ENCODE measurements around the gene SPESP1.
"Not testable (repeated sequence)": the region's sequence is repeated elsewhere in the genome, so short reads cannot be mapped to it uniquely, and the experiment has no call there.

SPESP1 gene

DNA sequence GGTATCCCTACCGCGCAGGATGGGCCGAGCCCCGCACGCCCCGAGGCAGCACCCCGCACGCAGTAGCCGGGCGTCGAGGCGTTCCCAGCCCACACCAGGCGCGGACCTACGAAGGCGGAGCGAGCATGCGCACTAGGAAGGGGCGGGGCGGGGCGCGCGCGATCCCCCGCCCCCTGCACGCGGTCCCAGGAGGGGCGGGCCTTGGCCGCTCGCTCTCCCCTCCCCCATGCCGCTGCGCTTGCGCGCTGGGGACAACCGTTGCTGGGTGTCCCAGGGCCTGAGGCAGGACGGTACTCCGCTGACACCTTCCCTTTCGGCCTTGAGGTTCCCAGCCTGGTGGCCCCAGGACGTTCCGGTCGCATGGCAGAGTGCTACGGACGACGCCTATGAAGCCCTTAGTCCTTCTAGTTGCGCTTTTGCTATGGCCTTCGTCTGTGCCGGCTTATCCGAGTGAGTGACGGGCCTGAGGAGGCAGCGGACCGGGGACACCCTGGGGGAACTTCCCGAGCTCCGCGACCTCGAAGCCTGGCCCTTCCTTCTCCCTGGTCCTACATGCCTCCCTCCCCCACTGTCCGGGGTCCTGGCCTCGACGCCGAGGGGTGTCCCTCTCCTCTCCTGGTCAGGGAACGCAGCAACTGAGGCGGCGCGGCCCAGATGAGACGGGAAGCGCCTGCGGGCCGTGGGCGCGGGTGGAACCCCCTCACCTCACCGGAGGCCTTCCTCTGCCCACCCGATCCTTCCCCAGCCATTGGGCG lies at the start of gene SPESP1:
Gene SPESP1, plus strand, starts transcription at position 258 of the 755 bp plus-strand sequence. Its CDS starts 129 bp downstream, at position 387.
- DNase-seq: peak; percentile 12 to 23

GRCh38 chr15:68885070-68885469 lies 45.3 kb upstream of the SPESP1 start:
- DNase-seq: no peak

DNA sequence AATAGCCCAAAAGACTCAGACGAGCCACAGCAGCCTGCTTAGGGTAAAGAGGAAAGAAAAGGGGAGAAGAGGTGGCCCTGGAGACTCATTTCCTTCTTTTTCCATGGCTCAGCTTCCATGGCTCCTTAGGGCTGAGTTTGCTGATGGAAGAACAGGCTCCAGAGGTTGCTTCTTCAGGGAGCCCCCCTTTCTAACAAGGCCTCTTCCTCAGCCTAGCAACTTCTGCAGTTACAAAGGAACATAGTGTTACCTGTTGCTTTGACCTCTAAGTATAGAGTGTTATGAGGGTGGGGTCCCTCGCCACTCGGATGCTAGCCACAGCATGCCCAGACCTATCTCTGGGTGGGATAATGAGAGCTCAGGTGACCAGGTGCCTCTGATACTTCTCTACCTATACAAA lies 43.2 kb upstream of the SPESP1 start:
- no peak for DNase-seq

DNA sequence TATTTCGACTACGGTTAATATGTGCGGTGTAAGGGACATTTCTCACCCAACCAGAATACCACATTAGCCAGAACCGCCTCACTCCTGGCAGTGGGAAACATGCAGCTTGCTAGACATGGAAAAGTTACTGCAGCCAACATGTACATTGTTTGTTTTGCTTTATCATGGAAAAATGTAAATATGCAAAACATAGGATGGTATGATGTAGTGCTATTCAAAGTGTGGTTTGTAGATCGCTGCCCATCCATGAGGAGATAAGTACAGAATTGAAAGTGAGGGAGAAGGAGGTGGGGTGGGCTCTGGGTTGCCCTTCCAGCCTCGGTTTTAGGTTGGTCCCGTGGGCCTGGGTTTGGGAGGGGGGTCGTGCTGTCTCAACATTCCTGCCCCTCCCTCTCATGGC lies 42.5 kb upstream of the SPESP1 start:
- DNase-seq: no peak

GRCh38 chr15:68888419-68888818 lies 41.9 kb upstream of the SPESP1 start:
- no peak for DNase-seq

- DNase-seq: no peak
Measured at GRCh38 chr15:68894208-68894607, 36.1 kb upstream of the SPESP1 start.

DNA sequence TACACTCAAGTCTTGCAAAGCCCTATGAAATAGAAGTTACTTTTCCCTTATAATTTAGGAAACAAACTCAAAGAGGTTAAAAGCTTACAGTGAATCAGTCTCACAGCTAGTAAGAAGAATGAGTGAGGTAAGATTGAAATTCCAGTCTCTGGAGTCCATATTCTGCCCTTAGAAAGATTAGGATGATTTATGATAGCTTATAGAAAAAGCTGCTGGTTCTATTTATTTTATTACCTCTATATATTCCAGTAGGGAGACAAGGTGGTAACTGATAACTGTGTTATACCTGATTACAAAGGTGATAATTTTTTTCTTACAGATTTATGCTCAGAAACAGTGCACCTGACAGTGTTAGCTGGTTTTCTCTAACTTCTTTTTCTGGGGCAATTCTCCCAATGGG lies 34.1 kb upstream of the SPESP1 start:
- no peak for DNase-seq

DNA sequence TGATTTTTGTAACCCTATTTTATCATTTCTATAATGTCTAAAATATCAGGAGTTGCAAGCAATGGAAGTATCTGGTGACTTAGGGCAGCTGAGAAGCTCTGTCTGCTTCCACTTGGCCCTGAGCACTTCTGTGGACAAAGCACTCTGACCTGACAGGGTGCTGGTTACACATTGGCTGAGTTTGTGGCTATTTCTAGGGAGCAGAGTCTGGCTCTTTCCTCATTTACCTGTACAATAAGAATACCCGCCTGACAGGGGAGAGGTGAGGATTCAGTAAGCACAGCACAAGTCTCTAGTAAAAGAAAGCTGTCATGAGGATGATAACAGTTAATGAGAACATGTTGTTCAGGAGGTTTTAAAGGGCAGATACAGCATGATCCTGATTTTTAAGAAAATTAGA lies 33.3 kb upstream of the SPESP1 start:
- no peak for DNase-seq

- no peak for DNase-seq
Measured at GRCh38 chr15:68900027-68900426, 30.3 kb upstream of the SPESP1 start.

DNA sequence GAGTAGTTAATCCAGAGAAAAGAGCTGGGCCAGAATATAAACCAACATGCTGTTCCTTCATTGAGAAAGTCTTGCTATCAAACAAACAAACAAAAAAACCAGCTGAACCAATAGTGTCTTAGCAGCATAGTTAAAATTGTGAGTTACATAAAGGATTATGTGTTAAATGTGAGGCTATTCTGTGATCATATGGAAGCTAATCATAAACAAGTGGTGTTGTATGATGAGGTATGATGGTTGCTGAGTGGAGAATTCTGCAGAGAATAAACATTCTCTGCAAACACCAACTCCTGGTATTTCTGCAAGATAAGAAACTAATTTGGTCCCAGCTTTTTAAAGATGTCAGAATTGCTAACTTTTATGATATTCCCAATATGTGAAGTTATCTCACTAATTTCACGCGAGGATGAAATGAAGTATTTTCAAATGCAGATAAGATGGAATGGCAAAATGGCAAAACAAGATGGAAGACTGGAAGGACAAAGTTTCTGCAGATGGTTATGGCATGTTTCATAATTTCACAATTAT lies 22.9 kb upstream of the SPESP1 start:
- DNase-seq: no peak

DNA sequence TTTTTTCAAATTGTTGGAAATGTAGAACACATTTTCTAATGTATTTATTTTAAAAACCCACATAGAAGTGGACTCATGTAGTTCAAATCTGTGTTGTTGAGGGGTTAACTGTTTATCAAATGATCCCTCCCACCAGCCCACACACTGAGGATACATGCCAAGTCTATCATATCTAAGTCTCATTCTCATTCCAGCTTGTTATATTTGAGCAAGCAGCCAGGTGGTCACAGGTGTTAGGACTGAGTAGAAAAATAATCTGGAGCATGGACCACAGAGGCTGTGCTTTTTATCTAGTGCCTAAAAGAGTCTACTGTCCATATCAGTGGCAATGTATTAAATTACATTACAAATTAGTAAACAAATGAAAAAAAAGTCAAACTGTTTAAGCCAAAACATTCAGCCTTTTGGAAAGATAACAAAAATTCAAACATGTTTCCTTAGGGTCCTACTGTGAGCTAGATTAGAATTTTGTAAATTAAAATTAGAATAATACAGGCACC lies 20.7 kb upstream of the SPESP1 start:
- no peak for DNase-seq

DNA sequence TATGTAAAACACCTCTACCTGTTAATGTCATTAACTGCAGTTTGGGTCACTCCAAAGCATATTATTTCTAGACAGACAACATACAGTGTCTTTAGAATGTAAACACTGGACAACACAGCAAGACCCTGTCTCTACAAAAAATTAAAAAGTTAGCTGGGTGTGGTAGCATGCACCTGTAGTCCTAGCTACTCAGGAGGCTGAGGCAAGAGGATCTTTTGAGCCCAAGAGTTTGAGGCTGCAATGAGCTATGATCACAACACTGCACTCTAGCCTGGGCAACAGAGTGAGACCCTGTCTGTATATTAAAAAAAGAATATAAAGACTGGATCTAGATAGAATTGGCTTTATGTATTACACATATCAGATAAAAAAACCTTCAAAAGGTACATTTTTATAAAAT lies 20.0 kb upstream of the SPESP1 start:
- no peak for DNase-seq

DNA sequence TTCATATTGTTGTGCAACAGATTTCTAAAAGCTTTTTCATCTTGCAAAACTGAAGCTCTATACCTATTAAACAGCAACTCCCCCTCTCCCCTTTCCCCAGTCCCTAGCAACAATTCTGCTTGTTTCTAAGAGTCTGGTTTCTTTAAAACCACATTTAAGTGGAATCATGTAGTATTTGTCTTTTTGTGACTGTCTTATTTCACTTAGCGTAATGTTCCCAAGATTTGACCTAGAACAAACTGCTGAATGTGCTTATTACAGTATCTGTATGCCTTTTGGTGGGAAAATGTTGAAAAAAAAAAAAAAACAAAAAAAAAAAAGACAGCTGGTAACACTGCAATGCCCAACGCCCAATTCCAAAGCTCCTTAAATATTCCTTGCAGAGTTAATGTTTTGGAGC lies 19.5 kb upstream of the SPESP1 start:
- DNase-seq: no peak

DNA sequence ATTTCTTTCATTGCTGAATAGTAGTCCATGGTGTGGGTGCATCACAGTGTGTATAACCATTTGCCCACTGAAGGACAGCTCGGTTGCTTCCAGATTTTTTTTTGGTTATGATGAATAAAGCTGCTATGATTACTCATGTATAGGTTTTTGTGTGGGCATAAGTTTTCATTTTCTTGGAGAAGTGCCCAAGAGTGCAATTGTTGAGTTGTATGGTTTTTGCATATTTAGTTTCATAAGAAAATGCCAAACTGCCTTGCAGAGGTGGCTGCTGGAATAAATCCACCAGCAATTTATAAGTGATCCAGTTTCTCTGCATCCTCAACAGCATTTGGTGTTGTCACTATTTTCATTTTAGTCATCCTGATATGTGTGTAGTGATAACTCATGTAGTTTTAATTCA lies 8.4 kb upstream of the SPESP1 start:
- no peak for DNase-seq

GRCh38 chr15:68924866-68925560 lies 5.3 kb upstream of the SPESP1 start:
- DNase-seq: peak; percentile 39 to 52

DNA sequence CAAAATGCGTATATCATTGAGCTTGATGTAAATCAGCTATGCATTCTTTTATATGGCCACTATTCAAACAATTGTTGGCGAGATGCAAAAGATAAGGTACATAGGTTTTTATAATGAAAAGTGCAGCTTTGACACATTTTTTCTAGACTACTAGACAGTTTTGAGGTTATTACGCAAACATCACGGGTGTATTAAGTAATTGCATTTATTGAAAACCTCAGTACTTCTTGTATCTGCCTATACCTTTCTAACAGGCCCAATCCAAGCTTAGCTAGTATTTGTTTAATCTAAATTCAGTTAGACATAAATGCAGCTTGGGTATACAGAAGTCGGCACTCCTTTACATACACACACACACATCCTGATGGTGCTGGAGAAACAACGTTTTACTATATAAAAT lies 2.7 kb downstream of the SPESP1 start:
- no peak for DNase-seq

DNA sequence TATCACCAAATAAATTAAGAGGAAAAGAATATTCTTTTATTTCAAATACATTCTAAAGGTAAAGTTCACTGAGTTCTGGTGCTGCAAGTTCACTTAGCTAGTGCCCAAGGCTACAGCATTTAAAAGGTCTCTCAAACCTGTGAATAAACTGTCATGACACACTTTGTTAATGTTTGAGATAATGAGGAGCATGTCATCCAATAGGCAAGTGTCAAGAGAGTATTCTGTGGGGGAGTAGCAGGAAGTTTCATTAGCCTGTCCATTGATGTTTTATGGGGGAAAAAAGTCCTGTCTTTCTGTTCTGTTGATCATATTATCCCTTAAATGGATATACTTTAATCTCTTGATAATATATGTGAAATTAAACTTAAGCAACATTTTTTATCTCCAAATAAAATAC lies 4.0 kb downstream of the SPESP1 start:
- no peak for DNase-seq

DNA sequence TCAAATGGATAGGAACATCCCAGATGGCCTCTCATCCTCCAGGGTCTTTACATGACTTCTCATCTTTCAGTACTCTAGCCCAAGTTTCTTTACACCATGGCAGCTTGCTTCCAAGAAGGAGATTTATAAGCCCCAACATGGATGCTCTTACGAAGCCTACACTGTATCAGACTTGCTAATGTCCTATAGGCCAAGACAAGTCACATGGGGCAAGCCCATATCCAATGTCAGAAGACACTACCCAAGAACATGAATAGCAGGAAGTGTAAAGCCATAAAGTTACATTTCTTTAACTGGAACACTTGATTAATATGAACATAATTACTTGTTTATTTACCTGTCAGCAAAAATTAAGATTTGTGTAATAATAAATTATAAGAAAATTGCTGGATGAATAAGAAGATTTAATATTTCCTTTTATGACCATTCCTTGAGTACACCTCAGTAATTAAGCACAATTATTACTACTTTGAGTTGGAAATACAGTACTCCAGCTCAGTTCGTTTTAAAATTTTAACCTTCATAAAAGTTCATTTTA lies 5.1 kb downstream of the SPESP1 start:
- DNase-seq: no peak

GRCh38 chr15:68939501-68939900 lies 9.2 kb downstream of the SPESP1 start:
- DNase-seq: no peak

- no peak for DNase-seq
Measured at GRCh38 chr15:68951813-68952212, 21.5 kb downstream of the SPESP1 start.

- DNase-seq: no peak
Measured at GRCh38 chr15:68957696-68958095, 27.4 kb downstream of the SPESP1 start.

DNA sequence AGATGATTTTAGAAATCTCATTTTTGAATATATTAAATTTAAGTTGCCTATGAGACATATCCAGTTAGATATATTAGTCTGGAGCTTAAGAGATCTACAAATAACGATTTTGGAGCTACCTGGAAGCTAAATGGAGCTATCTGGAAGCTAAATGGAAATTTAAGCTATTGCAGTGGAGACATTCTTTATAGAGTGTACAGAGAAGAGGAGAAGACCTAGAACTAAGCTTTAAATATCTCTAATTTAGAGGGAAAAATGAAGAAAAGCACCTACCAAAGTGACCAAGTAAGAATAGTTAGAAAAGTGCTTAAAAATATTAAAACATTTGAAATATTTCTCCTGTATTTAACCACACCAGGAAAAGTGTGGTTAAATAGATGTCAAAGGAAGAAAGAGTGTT lies 28.3 kb downstream of the SPESP1 start:
- DNase-seq: no peak

DNA sequence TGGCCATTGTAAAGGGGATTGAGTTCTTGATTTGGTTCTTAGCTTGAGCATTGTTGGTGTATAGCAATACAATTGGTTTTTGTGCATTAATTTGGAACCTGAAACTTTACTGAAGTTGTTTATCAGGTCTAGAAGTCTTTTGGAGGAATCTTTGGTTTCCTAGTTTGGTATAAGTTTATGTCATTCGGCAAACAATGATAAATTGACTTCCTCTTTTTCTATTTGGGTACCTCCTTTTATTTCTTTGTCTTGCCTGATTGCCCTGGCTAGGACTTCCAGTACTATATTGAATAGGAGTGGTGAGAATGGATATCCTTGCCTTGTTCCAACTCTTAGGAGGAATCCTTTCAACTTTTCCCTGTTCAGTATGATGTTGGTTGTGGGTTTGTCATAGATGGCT lies 32.1 kb downstream of the SPESP1 start:
- no peak for DNase-seq

GRCh38 chr15:68963719-68964118 lies 33.4 kb downstream of the SPESP1 start:
- not testable (repeated sequence) for DNase-seq
